ENCODE measurements around the gene ADRB1.

Gene ADRB1

GRCh38 chr10:114026189-114027040 is 17.3 kb upstream of the ADRB1 start:
- DNase-seq = peak; percentile 86

GRCh38 chr10:114027041-114027394 is 16.6 kb upstream of the ADRB1 start:
- DNase-seq = no peak

GRCh38 chr10:114027951-114028350 is 15.7 kb upstream of the ADRB1 start:
- no peak for DNase-seq

- DNase-seq = no peak
These were observed 15.2 kb upstream of the ADRB1 start for GRCh38 chr10:114028425-114028824.

- DNase-seq = no peak
These were observed 14.0 kb upstream of the ADRB1 start for GRCh38 chr10:114029655-114030054.

GRCh38 chr10:114030140-114030539 is 13.5 kb upstream of the ADRB1 start:
- DNase-seq = no peak

- peak; percentile 35 for DNase-seq
These were observed 12.3 kb upstream of the ADRB1 start for GRCh38 chr10:114031073-114031972.

GRCh38 chr10:114033566-114033965 is 10.1 kb upstream of the ADRB1 start:
- no peak for DNase-seq

- DNase-seq = no peak
These were observed 8.6 kb upstream of the ADRB1 start for GRCh38 chr10:114034923-114035645.

- no peak for DNase-seq
These were observed 7.9 kb upstream of the ADRB1 start for GRCh38 chr10:114035791-114036190.

- no peak for DNase-seq
These were observed 4.8 kb upstream of the ADRB1 start for GRCh38 chr10:114038819-114039218.

- DNase-seq = no peak
These were observed 2.5 kb upstream of the ADRB1 start for GRCh38 chr10:114041166-114041565.

- DNase-seq = peak; percentile 40
These were observed 653 bp upstream of the ADRB1 start for GRCh38 chr10:114042895-114043531.

- no peak for DNase-seq
These were observed 825 bp downstream of the ADRB1 start for GRCh38 chr10:114044247-114045135.

GRCh38 chr10:114045136-114046086 is 1.7 kb downstream of the ADRB1 start:
- DNase-seq = no peak

GRCh38 chr10:114046087-114046458 is 2.4 kb downstream of the ADRB1 start:
- DNase-seq = no peak

GRCh38 chr10:114048472-114048871 is 4.8 kb downstream of the ADRB1 start:
- no peak for DNase-seq

GRCh38 chr10:114051714-114052113 is 8.0 kb downstream of the ADRB1 start:
- DNase-seq = no peak

- no peak for DNase-seq
These were observed 8.6 kb downstream of the ADRB1 start for GRCh38 chr10:114052255-114052654.

GRCh38 chr10:114053946-114054345 is 10.3 kb downstream of the ADRB1 start:
- DNase-seq = peak; percentile 48

GRCh38 chr10:114057855-114058254 is 14.2 kb downstream of the ADRB1 start:
- no peak for DNase-seq
